Activated CD8-positive, alpha-beta T cell treated with anti-CD3 and anti-CD28 coated beads, Interleukin-2, amount 10 ng/mL, durations not matched to agents 7 days and 5 days (primary cell): Measurements from ENCODE around the gene POP4. TPM values are rescaled to one million over a fixed set of nuclear protein-coding genes. Genes with fewer than 3 reads are reported as not detected.
"Not testable (repeated sequence)": the region's sequence is repeated elsewhere in the genome, so short reads cannot be mapped to it uniquely, and the experiment has no call there.

Experiments
- ATAC-seq: fragments of 150-1000 bp; cut with Tn5 transposase; one replicate; pipeline ENCODE4 v1.10.0; 2021; ENCODE audit warnings: moderate library complexity
- CTCF ChIA-PET: fragments of 350-600 bp; sonication (Branson Sonifier 250); formaldehyde crosslinking; loops from one replicate; lab custom pipeline; 2021; ENCODE audit warnings: antibody characterized with exemption; lab: Charles Lee
- POLR2A ChIA-PET: fragments of 350-600 bp; sonication (Branson Sonifier 250); formaldehyde crosslinking; loops from one replicate; lab custom pipeline; 2021; ENCODE audit warnings: antibody characterized with exemption; lab: Charles Lee
- DNase-seq: peaks from one replicate; pipeline ENCODE4 v3.0.0-alpha.2; 2020
- H3K27ac Mint-ChIP-seq: one replicate; pipeline ENCODE4 v1.8.0; 2021; ENCODE audit warnings: mild to moderate bottlenecking, mixed read lengths
- H3K27me3 Mint-ChIP-seq: one replicate; pipeline ENCODE4 v1.8.0; 2021; ENCODE audit warnings: low read depth, mixed read lengths
- H3K36me3 Mint-ChIP-seq: one replicate; pipeline ENCODE4 v1.8.0; 2021; ENCODE audit warnings: low read depth, mixed read lengths
- H3K4me1 Mint-ChIP-seq: one replicate; pipeline ENCODE4 v1.8.0; 2021; ENCODE audit warnings: low read depth, mixed read lengths
- H3K4me3 Mint-ChIP-seq: one replicate; pipeline ENCODE4 v1.8.0; 2021; ENCODE audit warnings: mild to moderate bottlenecking, mixed read lengths
- H3K9me3 Mint-ChIP-seq: one replicate; pipeline ENCODE4 v1.8.0; 2022; ENCODE audit warnings: mixed read lengths; ENCODE audit not compliant: insufficient read depth
- total RNA-seq, 2 experiments: library from RNA; stranded (reverse); gene quantifications; one replicate each; pipeline ENCODE4 v1.2.3, GENCODE V29; 2021

The POP4 gene
- 100 to 1,000 TPM; 101 to 103 TPM for total RNA-seq

DNA sequence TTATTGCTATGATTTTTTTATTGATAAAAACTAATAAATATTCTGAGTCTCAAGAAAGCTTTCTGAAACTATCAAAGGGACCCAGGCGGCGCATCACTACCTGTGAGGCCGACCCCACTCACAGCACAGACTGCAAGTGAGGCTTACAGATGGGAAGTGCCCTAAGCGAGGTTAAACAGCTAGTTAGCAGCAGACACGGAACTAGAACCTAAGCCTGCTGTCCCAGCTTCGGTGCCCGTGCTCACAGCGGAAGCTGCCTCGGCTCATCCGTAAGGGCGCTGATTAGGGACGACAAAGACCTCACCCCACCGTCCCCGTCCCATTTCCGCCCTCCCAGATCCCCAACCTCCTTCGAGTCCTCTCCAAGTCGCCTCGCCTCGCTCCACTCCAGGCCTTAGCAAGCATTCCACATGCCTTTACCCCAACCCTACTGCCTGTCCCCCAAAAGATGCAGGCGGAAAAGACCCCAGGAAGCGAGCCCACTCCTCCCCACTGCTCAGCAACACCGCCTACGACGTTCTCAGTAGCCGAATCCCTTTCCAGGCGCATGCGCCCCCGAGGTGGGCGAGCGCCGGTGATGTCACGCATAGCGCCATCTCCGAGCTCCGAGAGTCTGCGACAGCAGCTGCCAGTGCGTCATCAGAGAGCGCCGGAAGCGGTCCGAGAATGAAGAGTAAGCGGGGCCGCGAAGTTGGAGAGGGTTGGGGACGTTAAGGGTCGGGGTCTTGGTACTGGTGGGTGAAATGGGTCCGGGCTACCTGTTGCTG lies at the start of gene POP4:
Gene POP4 (plus strand): TSS at position 631 of the 767 bp plus-strand sequence. CDS start 36 bp downstream, at position 667.
- Mint-ChIP-seq H3K4me1 (peaks cover 30% of the 10 kb centered on the region), H3K36me3 (peaks cover 20% of the 10 kb centered on the region), H3K4me3 (peak within 1 kb of the TSS; percentile 93), H3K9me3 (no peaks in the 10 kb centered on the region), H3K27ac (peak within 1 kb of the TSS; percentile 99), H3K27me3 (no peaks in the 10 kb centered on the region)
- POLR2A ChIA-PET, result interaction anchor here (0.6 to 4.0 kb wide), 36 partner anchors 9 to 337 kb away, joined by 3 to 96 read pairs (median 6); partner anchors contain the start of genes C19orf12 and PLEKHF1
- CTCF ChIA-PET, result interaction anchor here (0.7 to 10.9 kb wide), 12 partner anchors 13 to 361 kb away, joined by 3 to 204 read pairs (median 14); partner anchors contain the start of genes C19orf12 and PLEKHF1
- DNase-seq (peak; percentile 98), ATAC-seq (peak; percentile 89)

DNA sequence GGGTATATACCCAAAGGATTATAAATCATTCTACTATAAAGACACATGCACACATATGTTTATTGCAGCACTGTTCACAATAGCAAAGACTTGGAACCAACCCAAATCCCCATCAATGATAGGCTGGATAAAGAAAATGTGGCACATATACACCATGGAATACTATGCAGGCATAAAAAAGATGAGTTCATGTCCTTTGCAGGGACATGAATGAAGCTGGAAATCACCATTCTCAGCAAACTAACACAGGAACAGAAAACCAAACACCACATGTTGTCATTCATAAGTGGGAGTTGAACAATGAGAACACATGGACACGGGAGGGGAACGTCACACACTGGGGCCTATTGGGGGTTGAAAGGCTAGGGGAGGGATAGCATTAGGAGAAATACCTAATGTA lies 47.0 kb upstream of the POP4 start:
- peaks cover 11% of the 10 kb centered on the region for H3K9me3 Mint-ChIP-seq
- DNase-seq, CTCF ChIA-PET, H3K27ac Mint-ChIP-seq, H3K4me1 Mint-ChIP-seq, ATAC-seq, POLR2A ChIA-PET, H3K4me3 Mint-ChIP-seq, H3K27me3 Mint-ChIP-seq, H3K36me3 Mint-ChIP-seq: not testable (repeated sequence)

GRCh38 chr19:29559743-29560142 lies 46.3 kb upstream of the POP4 start:
- H3K9me3 Mint-ChIP-seq, result peaks cover 11% of the 10 kb centered on the region
- no peaks in the 10 kb centered on the region for H3K36me3 Mint-ChIP-seq
- no peak for ATAC-seq
- H3K27ac Mint-ChIP-seq, result no peak overlapping the region
- CTCF ChIA-PET, result no interaction called here
- H3K27me3 Mint-ChIP-seq, result peaks cover 6% of the 10 kb centered on the region
- H3K4me3 Mint-ChIP-seq, result no peak overlapping the region
- H3K4me1 Mint-ChIP-seq, result peaks cover 2% of the 10 kb centered on the region
- DNase-seq, result no peak
- POLR2A ChIA-PET, result no interaction called here

DNA sequence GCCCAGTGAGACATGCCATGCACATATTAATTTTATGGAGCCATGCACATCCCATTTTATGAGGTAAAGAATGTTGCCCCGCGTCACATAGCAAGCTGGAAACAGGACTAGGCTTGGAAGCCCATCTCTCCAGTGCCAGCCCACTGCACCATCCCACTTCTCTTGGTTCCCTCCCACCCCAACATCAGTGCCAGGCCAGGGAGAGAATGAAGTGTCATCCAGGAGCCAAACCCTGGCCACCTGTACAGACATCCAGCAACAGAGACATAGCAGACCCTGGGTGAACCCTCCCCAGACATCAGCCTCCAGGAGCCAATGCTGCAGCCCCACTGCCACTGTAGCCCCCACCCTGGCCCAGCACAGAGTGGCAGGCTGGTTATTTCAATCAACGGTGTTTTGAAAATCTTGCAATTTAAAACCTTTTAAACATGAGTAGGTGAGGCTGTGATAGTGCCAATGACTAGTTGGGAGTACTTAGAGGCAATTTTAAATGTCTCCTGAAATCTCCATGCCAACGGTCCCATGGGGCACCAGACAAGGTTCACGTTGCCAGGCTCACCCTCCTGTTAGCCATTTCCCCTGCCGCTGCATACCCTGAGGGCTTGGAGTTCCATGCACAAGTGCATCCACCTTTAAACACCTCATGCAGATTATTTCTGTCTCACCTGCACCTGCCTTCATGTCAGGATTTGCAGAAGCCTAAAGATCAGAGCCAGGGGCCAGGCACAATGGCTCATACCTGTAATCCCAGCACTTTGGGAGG lies 45.6 kb upstream of the POP4 start:
- H3K27me3 Mint-ChIP-seq, result peaks cover 4% of the 10 kb centered on the region
- CTCF ChIA-PET, result no interaction called here

GRCh38 chr19:29561601-29562000 lies 44.5 kb upstream of the POP4 start:
- H3K27me3 Mint-ChIP-seq, result peaks cover 4% of the 10 kb centered on the region
- peaks cover 11% of the 10 kb centered on the region for H3K9me3 Mint-ChIP-seq
- no peak overlapping the region for H3K27ac Mint-ChIP-seq
- H3K4me1 Mint-ChIP-seq, result peaks cover 3% of the 10 kb centered on the region
- ChIA-PET CTCF (no interaction called here), POLR2A (no interaction called here)
- no peak overlapping the region for H3K4me3 Mint-ChIP-seq
- H3K36me3 Mint-ChIP-seq, result no peaks in the 10 kb centered on the region
- ATAC-seq (no peak), DNase-seq (no peak)

More for the DNA sequence above, 45.6 kb upstream of the POP4 start:
- no peaks in the 10 kb centered on the region for H3K36me3 Mint-ChIP-seq
- no peak for ATAC-seq
- H3K4me3 Mint-ChIP-seq, result no peak overlapping the region
- H3K27ac Mint-ChIP-seq, result no peak overlapping the region
- H3K4me1 Mint-ChIP-seq, result peaks cover 3% of the 10 kb centered on the region
- H3K9me3 Mint-ChIP-seq, result peaks cover 11% of the 10 kb centered on the region
- DNase-seq, result no peak
- POLR2A ChIA-PET, result no interaction called here

DNA sequence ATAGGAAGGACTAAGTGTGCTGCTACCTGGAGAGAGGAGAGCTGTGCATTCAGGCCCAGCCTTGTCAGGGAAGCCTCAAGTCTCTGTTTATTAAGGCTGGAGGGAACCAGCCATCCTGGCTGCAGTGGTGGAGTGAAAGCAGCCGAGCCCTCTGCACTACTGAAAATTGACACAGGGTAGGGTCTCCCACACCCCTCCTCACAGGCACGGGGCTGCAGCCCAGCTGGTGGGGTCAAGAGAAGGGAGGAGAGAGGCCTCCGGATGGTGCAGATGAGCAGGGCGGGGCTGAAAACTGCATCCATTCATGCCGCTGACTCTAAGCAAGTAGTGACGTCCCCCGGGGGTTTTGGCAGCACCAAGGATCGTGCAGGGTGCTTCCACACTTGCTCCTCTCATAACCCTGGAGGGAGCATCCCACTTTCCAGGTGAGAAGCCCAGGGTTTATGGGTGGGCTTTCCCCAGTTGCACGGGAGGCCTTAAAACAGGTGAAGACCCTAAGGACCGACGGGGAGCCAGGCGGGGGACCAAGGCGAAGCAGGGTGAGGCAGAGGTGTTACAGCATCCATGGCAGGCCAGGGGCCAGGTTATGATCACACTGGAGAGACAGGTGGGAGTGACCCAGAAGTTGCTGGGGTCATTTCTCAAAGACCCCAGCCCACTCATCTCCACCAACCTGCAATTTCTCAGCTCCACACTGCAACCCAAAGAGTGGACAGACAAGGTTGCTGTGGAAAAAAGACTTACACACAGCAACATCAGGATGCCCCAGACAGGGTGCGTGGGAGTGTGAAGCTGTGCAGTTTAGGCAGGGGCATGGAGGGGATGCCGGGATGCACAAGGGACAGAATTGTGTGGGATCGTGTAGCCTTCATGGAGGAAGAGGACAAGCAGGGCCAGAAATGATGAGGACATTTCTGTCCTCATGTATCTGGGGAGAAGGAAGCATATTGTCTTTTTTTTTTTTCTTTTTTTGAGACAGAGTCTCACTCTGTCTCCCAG lies 43.5 kb upstream of the POP4 start:
- ATAC-seq, result no peak
- Mint-ChIP-seq H3K9me3 (peaks cover 11% of the 10 kb centered on the region), H3K36me3 (no peaks in the 10 kb centered on the region), H3K4me1 (peaks cover 3% of the 10 kb centered on the region), H3K27me3 (peaks cover 4% of the 10 kb centered on the region), H3K27ac (no peak overlapping the region), H3K4me3 (no peak overlapping the region)
- CTCF ChIA-PET, result no interaction called here
- DNase-seq, result no peak
- POLR2A ChIA-PET, result no interaction called here

DNA sequence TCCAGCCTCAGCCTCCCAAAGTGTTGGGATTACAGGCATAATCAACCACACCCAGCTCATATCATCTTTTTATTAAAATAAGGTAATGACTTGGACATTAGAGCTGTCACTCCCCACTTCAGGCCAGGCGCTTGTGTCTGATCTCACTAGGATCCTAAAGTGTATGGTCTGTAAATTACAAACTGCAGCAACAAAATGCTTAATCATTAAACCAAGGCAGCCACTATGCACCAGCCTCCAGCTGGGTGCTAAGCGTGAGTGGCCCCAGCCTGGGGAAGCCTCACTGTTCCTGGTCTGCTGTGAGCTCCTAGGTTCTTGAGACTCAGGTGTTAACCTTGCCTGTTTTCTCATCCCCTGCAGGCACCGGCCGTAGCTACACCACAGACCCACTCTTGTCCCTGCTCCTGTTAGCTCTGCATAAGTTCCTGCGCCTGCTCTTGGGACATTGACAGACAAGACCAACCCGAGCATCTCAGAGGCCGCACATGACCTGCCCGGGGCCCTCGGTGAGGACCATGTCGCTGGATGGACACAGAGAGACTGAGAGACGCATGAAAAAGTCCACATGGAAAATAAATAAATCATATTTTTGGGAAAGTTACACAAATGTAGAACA lies 42.5 kb upstream of the POP4 start:
- no peak overlapping the region for H3K4me3 Mint-ChIP-seq
- POLR2A ChIA-PET, result no interaction called here

DNA sequence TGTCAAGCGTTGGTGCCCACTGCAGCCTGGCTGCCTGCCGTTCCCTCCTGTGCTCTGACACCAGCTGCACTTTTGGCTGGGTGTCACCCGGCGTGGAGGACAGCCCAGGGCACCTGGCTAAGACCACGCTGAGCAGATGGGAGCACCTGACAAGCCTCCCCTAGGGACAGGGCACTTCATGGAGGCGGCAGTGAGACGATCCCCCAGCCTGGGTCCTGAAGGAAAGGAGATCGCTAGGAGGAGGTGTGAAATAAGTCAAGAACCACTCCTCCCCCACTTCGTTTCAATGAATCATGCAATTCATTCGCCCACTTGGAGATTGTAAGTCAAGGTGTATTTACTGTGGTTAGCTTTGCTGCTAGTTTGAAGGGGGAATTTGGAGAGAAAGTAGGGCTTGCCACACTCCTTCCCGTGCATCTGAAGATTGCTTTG lies 41.5 kb upstream of the POP4 start:
- DNase-seq (no peak), ATAC-seq (no peak)
- Mint-ChIP-seq H3K4me3 (no peak overlapping the region), H3K36me3 (no peaks in the 10 kb centered on the region), H3K4me1 (peaks cover 3% of the 10 kb centered on the region), H3K9me3 (peaks cover 8% of the 10 kb centered on the region), H3K27ac (no peak overlapping the region), H3K27me3 (peaks cover 4% of the 10 kb centered on the region)
- POLR2A ChIA-PET, result no interaction called here
- CTCF ChIA-PET, result no interaction called here

More for the DNA sequence above, 42.5 kb upstream of the POP4 start:
- Mint-ChIP-seq H3K9me3 (peaks cover 8% of the 10 kb centered on the region), H3K27ac (no peak overlapping the region), H3K4me1 (peaks cover 3% of the 10 kb centered on the region), H3K36me3 (no peaks in the 10 kb centered on the region), H3K27me3 (peaks cover 4% of the 10 kb centered on the region)
- CTCF ChIA-PET, result no interaction called here
- DNase-seq, result no peak
- no peak for ATAC-seq

- ChIA-PET CTCF (no interaction called here), POLR2A (no interaction called here)
- H3K9me3 Mint-ChIP-seq, result peaks cover 2% of the 10 kb centered on the region
- peaks cover 4% of the 10 kb centered on the region for H3K27me3 Mint-ChIP-seq
- no peak overlapping the region for H3K27ac Mint-ChIP-seq
- H3K36me3 Mint-ChIP-seq, result no peaks in the 10 kb centered on the region
- no peak overlapping the region for H3K4me3 Mint-ChIP-seq
- no peak for DNase-seq
- peaks cover 3% of the 10 kb centered on the region for H3K4me1 Mint-ChIP-seq
- no peak for ATAC-seq
These were observed 40.9 kb upstream of the POP4 start for GRCh38 chr19:29565171-29565570.

DNA sequence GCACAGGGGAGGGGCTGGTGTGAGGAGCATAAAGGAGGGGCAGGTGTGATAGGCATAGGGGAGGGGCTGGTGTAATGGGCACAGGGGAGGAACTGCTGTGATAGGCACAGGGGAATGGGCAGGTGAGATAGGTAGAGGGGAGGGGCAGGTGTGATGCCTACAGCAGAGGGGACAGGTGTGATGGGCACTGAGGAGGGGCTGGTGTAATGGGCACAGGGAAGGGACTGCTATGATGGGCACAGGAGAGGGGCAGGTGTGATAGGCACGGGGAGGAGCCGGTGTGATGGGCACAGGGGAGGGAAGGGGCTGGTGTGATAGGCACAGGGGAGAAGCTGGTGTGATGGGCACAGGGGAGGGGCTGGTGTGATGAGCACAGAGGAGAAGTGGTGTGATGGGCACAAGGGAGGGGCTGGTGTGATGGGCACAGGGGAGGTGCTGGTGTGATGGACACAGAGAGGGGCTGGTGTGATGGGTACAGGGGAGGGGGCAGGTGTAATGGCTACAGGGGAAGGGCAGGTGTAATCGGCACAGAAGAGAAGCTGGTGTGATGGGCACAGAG lies 39.5 kb upstream of the POP4 start:
- Mint-ChIP-seq H3K27me3 (peaks cover 4% of the 10 kb centered on the region), H3K27ac (no peak overlapping the region), H3K9me3 (no peaks in the 10 kb centered on the region), H3K4me1 (peaks cover 3% of the 10 kb centered on the region), H3K4me3 (no peak overlapping the region), H3K36me3 (no peaks in the 10 kb centered on the region)
- CTCF ChIA-PET, result no interaction called here
- no peak for DNase-seq
- ATAC-seq, result no peak
- POLR2A ChIA-PET, result no interaction called here
